Ovary (tissue), 3 donors: ENCODE data around the gene PFKFB2.

ENCODE experiments used
- EP300 ChIP-seq: sonication (generic); formaldehyde crosslinking; IDR thresholded peaks from one replicate; pipeline ENCODE4 v1.6.1; 2017; ENCODE audit warnings: antibody characterized with exemption
- POLR2A ChIP-seq: fragments of 450-650 bp; IDR thresholded peaks from one replicate; pipeline ENCODE4 v1.6.1; 2017; ENCODE audit warnings: antibody characterized with exemption, mild to moderate bottlenecking, moderate library complexity
- TF ChIP-seq, protein P1 (sequence below), 3 donors: fragments of 450-650 bp in 2 of 3; fragments of 200-600 bp in 1 of 3; IDR thresholded peaks; one replicate each; pipeline versions ENCODE4 v1.5.1 to v1.8.0; 2016 to 2022; ENCODE audit warnings: antibody characterized with exemption in 3 of 3, mild to moderate bottlenecking in 1 of 3
- donor health status: DM: no; HTN: no; CAD: no.

DNA sequence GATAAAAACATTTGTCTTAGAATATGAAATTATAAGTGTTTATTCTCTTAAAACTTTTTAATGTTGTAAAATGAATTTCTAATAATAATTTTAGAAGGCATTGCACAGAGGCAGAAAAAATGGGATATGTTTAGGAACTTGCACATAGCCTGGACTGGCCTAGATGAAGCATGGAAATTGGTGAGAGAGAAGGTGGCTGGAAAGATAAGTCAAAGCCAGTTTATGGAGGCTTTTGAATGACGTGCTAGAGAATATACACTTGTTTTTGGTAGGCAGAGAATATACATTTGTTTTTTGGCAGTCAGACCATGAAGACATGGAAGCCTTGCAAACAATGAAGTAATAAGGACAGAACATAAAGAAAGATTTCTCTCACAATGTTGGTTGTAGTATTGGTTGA is 48.6 kb downstream of the PFKFB2 start:
- no peak for TF ChIP-seq POLR2A
- TF ChIP-seq, protein P1, sequence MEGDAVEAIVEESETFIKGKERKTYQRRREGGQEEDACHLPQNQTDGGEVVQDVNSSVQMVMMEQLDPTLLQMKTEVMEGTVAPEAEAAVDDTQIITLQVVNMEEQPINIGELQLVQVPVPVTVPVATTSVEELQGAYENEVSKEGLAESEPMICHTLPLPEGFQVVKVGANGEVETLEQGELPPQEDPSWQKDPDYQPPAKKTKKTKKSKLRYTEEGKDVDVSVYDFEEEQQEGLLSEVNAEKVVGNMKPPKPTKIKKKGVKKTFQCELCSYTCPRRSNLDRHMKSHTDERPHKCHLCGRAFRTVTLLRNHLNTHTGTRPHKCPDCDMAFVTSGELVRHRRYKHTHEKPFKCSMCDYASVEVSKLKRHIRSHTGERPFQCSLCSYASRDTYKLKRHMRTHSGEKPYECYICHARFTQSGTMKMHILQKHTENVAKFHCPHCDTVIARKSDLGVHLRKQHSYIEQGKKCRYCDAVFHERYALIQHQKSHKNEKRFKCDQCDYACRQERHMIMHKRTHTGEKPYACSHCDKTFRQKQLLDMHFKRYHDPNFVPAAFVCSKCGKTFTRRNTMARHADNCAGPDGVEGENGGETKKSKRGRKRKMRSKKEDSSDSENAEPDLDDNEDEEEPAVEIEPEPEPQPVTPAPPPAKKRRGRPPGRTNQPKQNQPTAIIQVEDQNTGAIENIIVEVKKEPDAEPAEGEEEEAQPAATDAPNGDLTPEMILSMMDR (IDR thresholded peaks at IDR 0.05), result no peak
- TF ChIP-seq EP300, result no peak
